Lower lobe of right lung (tissue), 2 donors: ENCODE measurements around the gene MGA. TPM values are rescaled to one million over a fixed set of nuclear protein-coding genes. Genes with fewer than 3 reads are reported as not detected.

Source experiments
- ATAC-seq, 2 donors: fragments of 200-7000 bp; cut with Tn5 transposase; one replicate each; pipeline ENCODE4 v1.9.1; 2020 to 2022; ENCODE audit warnings: mild to moderate bottlenecking in 2 of 2, moderate library complexity in 2 of 2
- DNase-seq: peaks from one replicate; pipeline ENCODE4 v3.0.0-alpha.2; 2020
- H3K27ac ChIP-seq: fragments of 200-600 bp; one replicate; pipeline ENCODE4 v1.8.0; 2022
- H3K27me3 ChIP-seq: fragments of 200-600 bp; one replicate; pipeline ENCODE4 v1.8.0; 2022; ENCODE audit warnings: low read depth
- H3K36me3 ChIP-seq: fragments of 200-600 bp; one replicate; pipeline ENCODE4 v1.8.0; 2022; ENCODE audit warnings: mild to moderate bottlenecking
- H3K4me1 ChIP-seq: fragments of 200-600 bp; one replicate; pipeline ENCODE4 v1.8.0; 2022
- H3K4me3 ChIP-seq: fragments of 200-600 bp; one replicate; pipeline ENCODE4 v1.8.0; 2022; ENCODE audit warnings: mild to moderate bottlenecking
- H3K9me3 ChIP-seq: fragments of 200-600 bp; one replicate; pipeline ENCODE4 v1.8.0; 2022
- intact Hi-C: fragments of 100-400 bp; cut with DNase I; formaldehyde crosslinking; loops from one replicate; pipeline ENCODE4 v1.11.0; 2022
- total RNA-seq: library from RNA; stranded (reverse); fragmentation: NEBNext Ultra II Directional; extraction: Animal tissue kit (Norgen Biotek cat#: 25700); gene quantifications from one replicate; pipeline ENCODE4 v1.2.1, GENCODE V29; 2021
- TF ChIP-seq, protein P1 (sequence below): fragments of 200-600 bp; IDR thresholded peaks from one replicate; pipeline ENCODE4 v1.8.0; 2022; ENCODE audit warnings: antibody characterized with exemption, mild to moderate bottlenecking
- donor health status: DM: no; HTN: yes; CAD: no; lungs with severe emphysema.

The MGA gene
- total RNA-seq, 1 donor from 2014 or later: 38.7 TPM

DNA sequence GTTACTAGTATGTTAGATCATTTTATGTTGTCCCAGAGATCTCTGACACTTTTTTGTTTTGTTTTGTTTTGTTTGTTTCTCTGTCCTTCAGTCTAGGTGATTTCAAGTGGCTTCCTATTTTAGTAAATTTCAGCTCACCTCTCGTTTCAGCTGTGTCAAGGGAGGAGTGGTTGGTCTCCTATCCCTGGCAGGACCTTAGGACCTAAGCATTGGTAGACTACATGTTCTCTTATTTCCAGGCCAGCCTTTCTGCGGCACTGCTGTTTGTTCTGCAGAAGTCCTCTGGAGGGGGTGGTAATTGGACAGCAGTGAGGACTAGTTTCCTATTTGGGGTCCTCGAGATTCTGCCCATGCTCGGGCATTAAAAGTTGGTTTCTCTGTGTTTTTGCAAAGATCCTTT, 31.8 kb downstream of the MGA start:
- peaks cover 39% of the 10 kb centered on the region for H3K4me1 ChIP-seq
- ATAC-seq (no peak), DNase-seq (no peak)
- H3K27me3 ChIP-seq: no peaks in the 10 kb centered on the region
- TF ChIP-seq, protein P1, sequence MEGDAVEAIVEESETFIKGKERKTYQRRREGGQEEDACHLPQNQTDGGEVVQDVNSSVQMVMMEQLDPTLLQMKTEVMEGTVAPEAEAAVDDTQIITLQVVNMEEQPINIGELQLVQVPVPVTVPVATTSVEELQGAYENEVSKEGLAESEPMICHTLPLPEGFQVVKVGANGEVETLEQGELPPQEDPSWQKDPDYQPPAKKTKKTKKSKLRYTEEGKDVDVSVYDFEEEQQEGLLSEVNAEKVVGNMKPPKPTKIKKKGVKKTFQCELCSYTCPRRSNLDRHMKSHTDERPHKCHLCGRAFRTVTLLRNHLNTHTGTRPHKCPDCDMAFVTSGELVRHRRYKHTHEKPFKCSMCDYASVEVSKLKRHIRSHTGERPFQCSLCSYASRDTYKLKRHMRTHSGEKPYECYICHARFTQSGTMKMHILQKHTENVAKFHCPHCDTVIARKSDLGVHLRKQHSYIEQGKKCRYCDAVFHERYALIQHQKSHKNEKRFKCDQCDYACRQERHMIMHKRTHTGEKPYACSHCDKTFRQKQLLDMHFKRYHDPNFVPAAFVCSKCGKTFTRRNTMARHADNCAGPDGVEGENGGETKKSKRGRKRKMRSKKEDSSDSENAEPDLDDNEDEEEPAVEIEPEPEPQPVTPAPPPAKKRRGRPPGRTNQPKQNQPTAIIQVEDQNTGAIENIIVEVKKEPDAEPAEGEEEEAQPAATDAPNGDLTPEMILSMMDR: no peak
- no peaks in the 10 kb centered on the region for H3K9me3 ChIP-seq
- H3K4me3 ChIP-seq: no peak overlapping the region
- intact Hi-C loops: no loop called here
- no peak overlapping the region for H3K27ac ChIP-seq
- peaks cover 10% of the 10 kb centered on the region for H3K36me3 ChIP-seq

DNA sequence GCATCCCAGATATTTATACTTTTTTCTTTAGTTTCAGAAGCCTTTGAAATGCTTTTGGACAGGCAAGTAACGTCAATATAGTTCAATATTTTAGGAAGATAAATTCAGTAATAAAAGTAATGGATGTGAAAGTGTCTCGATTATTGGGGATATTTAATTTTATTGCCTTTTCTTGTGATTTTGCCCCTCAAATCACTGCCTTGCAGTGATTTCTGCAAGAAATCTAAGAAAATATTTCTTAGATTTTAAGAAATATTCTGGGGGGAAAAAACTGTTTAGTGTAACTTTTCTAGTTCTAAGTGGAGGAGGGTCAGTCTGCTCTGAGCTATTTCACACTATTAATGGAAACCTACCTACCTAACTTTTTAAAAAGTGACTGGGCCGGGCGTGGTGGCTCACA, 33.6 kb downstream of the MGA start:
- no peaks in the 10 kb centered on the region for H3K9me3 ChIP-seq
- H3K27ac ChIP-seq: no peak overlapping the region
- ATAC-seq: no peak
- DNase-seq: no peak
- H3K27me3 ChIP-seq: no peaks in the 10 kb centered on the region
- no peak overlapping the region for H3K4me3 ChIP-seq
- H3K4me1 ChIP-seq: peaks cover 39% of the 10 kb centered on the region
- peaks cover 18% of the 10 kb centered on the region for H3K36me3 ChIP-seq
- TF ChIP-seq, protein P1: no peak
- intact Hi-C loops: no loop called here

DNA sequence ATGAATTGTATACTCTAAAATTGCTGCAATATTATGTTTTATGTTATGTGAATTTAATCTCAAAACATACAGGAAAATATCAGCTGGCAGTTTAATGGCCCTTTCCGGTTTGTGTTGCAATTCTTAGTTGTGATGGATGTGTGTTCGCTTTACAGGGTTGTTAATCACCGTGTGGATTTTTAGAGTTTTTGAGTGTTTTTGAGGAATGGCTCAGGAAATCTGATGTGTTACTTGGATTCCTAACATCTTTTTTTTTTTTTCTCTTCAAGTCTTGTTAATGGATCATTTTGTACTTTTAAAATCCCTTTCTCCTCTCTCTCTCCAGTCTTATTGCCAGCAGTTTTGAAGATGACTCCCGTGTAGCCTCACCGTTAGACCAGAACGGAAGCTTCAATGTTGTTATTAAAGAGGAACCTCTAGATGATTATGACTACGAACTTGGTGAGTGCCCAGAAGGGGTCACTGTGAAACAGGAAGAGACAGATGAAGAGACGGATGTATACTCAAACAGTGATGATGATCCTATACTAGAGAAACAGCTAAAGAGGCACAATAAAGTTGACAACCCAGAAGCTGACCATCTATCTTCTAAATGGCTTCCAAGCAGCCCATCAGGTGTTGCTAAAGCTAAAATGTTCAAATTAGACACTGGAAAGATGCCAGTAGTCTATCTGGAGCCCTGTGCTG, 35.7 kb downstream of the MGA start:
- peaks cover 21% of the 10 kb centered on the region for H3K4me1 ChIP-seq
- H3K27ac ChIP-seq: no peak overlapping the region
- H3K27me3 ChIP-seq: no peaks in the 10 kb centered on the region
- TF ChIP-seq, protein P1: peak; percentile 29
- peaks cover 35% of the 10 kb centered on the region for H3K36me3 ChIP-seq
- H3K9me3 ChIP-seq: no peaks in the 10 kb centered on the region
- ATAC-seq: peak; percentile 62 to 72
- intact Hi-C loops: no loop called here
- no peak overlapping the region for H3K4me3 ChIP-seq
- no peak for DNase-seq

DNA sequence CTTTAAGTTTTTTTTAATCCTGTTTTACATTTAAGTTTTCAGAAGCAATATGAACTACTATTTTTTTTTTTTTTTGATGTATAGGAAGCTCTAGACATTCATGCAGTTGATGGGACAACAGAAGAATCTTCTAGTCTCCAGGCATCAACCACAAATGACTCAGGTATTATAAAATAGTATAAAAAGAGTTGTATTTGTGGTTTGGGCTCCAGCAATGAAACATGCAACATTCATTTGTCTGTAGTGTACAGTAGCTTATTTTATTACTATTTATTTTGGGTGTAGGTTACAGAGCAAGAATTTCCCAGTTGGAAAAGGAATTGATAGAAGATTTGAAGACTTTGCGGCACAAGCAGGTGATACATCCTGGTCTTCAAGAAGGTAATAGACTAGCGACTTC, 38.6 kb downstream of the MGA start:
- Histone ChIP-seq H3K27me3 (no peaks in the 10 kb centered on the region), H3K27ac (no peak overlapping the region), H3K36me3 (peaks cover 35% of the 10 kb centered on the region), H3K4me1 (peaks cover 9% of the 10 kb centered on the region), H3K9me3 (no peaks in the 10 kb centered on the region), H3K4me3 (no peak overlapping the region)
- intact Hi-C loops: no loop called here
- DNase-seq (no peak), ATAC-seq (no peak)
- TF ChIP-seq, protein P1: no peak

DNA sequence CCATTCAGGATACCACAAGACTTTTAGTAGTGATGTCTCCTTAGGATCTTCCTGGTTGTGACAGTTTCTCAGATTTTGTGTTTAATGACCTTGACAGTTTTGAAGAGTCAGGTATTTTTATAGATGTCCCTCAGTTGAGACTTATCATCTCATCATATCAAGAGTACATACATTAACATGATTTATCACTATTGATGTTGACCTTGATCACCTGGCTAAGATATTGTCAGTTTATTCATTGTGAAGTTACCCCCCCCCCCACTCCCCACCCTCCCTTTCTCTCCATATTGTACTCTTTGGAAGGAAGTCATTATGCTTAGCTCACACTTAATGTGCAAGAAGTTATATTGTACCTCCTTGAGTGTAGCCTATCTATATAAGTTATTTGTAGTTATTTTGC, 42.9 kb downstream of the MGA start:
- DNase-seq (no peak), ATAC-seq (no peak)
- H3K27ac ChIP-seq: no peak overlapping the region
- TF ChIP-seq, protein P1: no peak
- no peaks in the 10 kb centered on the region for H3K4me1 ChIP-seq
- no peaks in the 10 kb centered on the region for H3K27me3 ChIP-seq
- H3K4me3 ChIP-seq: no peak overlapping the region
- H3K9me3 ChIP-seq: no peaks in the 10 kb centered on the region
- peaks cover 37% of the 10 kb centered on the region for H3K36me3 ChIP-seq
- intact Hi-C loops: no loop called here
